H1 (cell line): ENCODE results near the gene PTH1R.

Source experiments
- CHD2 ChIP-seq: IDR thresholded peaks from 2 replicates; pipeline ENCODE4 v1.6.1; 2012; ENCODE audit warnings: low read length, improper control_type of control experiment
- FOSL1 ChIP-seq: IDR thresholded peaks from 2 replicates; pipeline ENCODE4 v1.6.1; 2011; ENCODE audit warnings: mild to moderate bottlenecking, low read depth, low read length, moderate library complexity; ENCODE audit not compliant: insufficient read depth
- JUND ChIP-seq: IDR thresholded peaks from 2 replicates; pipeline ENCODE4 v1.6.1; 2011; ENCODE audit warnings: mild to moderate bottlenecking, improper control_type of control experiment, low read length

GRCh38 chr3:46857485-46858341, 19.8 kb upstream of the PTH1R start:
- no peak for TF ChIP-seq CHD2
- no peak for TF ChIP-seq FOSL1
- TF ChIP-seq JUND: no peak
